GM19467 (cell line): ENCODE data around the gene HMSD.

Source experiments
- ATAC-seq: cut with Tn5 transposase; IDR thresholded peaks from one replicate; pipeline ENCODE4 v1.9.1; 2021; ENCODE audit warnings: mild to moderate bottlenecking, moderate library complexity; ENCODE audit not compliant: unreplicated experiment

Gene HMSD

GRCh38 chr18:63953811-63954210 is 4.7 kb downstream of the HMSD start:
- ATAC-seq, result no peak

GRCh38 chr18:63956755-63957154 is 7.7 kb downstream of the HMSD start:
- ATAC-seq, result no peak

- ATAC-seq, result no peak
Observed at GRCh38 chr18:63960891-63961290, 11.8 kb downstream of the HMSD start.

- no peak for ATAC-seq
Observed at GRCh38 chr18:63961435-63961980, 12.4 kb downstream of the HMSD start.

- ATAC-seq, result no peak
Observed at GRCh38 chr18:63962137-63962536, 13.0 kb downstream of the HMSD start.

GRCh38 chr18:63963615-63964256 is 14.6 kb downstream of the HMSD start:
- ATAC-seq, result peak; percentile 65

- ATAC-seq, result no peak
Observed at GRCh38 chr18:63964908-63965307, 15.8 kb downstream of the HMSD start.

- no peak for ATAC-seq
Observed at GRCh38 chr18:63965716-63966330, 16.7 kb downstream of the HMSD start.

- peak; percentile 93 for ATAC-seq
Observed at GRCh38 chr18:63969942-63970808, 21.1 kb downstream of the HMSD start, which contains the start of gene SERPINB8. TSS of gene SERPINB8 (plus strand) at chr18:63970081. CDS start at chr18:63978309, 8,228 bp downstream.

- peak; percentile 4 for ATAC-seq
Observed at GRCh38 chr18:63970809-63971205, 21.7 kb downstream of the HMSD start.

GRCh38 chr18:63971320-63972001 is 22.4 kb downstream of the HMSD start:
- ATAC-seq, result no peak

- ATAC-seq, result no peak
Observed at GRCh38 chr18:63972002-63972376, 22.9 kb downstream of the HMSD start.

- no peak for ATAC-seq
Observed at GRCh38 chr18:63974991-63975390, 25.9 kb downstream of the HMSD start.

- no peak for ATAC-seq
Observed at GRCh38 chr18:63975628-63976027, 26.5 kb downstream of the HMSD start.

GRCh38 chr18:63977040-63977439 is 27.9 kb downstream of the HMSD start:
- no peak for ATAC-seq

- peak; percentile 72 for ATAC-seq
Observed at GRCh38 chr18:63979409-63979920, 30.4 kb downstream of the HMSD start.

GRCh38 chr18:63980027-63980426 is 30.9 kb downstream of the HMSD start:
- no peak for ATAC-seq

- ATAC-seq, result no peak
Observed at GRCh38 chr18:63980896-63981460, 31.9 kb downstream of the HMSD start.

GRCh38 chr18:63981719-63982118 is 32.6 kb downstream of the HMSD start:
- ATAC-seq, result no peak

GRCh38 chr18:63982361-63982760 is 33.3 kb downstream of the HMSD start:
- no peak for ATAC-seq
